HG02588 (cell line): ENCODE data around the gene PITPNM3.
"Not testable (repeated sequence)": the region's sequence is repeated elsewhere in the genome, so short reads cannot be mapped to it uniquely, and the experiment has no call there.

ENCODE experiments used
- ATAC-seq: cut with Tn5 transposase; IDR thresholded peaks from one replicate; pipeline ENCODE4 v1.9.1; 2021; ENCODE audit warnings: mild to moderate bottlenecking, moderate library complexity; ENCODE audit not compliant: unreplicated experiment

PITPNM3 gene

GRCh38 chr17:6482796-6483195, 73.6 kb downstream of the PITPNM3 start:
- ATAC-seq = not testable (repeated sequence)

DNA sequence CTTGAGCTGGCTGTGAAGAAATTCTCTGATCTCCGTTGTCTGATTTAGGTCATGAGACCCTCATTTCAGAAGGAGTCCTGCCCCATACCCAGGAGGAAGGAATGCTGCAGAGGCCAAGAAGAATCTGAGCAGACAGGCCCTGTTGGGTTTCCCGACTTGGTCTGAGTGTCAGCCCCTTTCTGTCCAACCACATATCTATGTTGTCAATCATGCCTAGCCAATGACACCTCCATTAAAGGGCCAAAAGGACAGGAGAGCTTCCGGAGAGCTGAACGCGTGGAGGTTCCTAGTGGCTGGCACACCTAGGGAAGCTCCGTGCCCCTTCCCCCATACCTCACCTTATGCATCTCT, 74.3 kb downstream of the PITPNM3 start:
- ATAC-seq = no peak

DNA sequence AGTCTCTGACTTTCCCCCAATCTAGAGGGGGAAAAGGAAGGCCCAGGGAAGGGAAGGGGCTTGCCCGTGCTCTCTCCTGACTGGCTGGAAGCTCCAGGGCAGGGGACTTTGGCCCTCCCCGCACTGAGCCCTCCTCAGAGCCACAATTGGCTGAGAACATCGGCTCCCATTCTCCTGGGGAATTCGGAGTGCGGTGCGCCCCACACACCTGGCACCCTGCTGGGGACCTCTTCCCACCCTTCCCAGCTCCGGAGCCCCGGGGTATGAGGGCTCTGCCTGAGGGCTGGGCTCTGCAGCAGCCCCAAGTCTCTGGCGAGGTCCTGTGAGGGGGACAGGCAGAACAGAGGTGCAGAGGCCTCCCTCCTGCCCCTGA, 76.1 kb downstream of the PITPNM3 start:
- no peak for ATAC-seq

DNA sequence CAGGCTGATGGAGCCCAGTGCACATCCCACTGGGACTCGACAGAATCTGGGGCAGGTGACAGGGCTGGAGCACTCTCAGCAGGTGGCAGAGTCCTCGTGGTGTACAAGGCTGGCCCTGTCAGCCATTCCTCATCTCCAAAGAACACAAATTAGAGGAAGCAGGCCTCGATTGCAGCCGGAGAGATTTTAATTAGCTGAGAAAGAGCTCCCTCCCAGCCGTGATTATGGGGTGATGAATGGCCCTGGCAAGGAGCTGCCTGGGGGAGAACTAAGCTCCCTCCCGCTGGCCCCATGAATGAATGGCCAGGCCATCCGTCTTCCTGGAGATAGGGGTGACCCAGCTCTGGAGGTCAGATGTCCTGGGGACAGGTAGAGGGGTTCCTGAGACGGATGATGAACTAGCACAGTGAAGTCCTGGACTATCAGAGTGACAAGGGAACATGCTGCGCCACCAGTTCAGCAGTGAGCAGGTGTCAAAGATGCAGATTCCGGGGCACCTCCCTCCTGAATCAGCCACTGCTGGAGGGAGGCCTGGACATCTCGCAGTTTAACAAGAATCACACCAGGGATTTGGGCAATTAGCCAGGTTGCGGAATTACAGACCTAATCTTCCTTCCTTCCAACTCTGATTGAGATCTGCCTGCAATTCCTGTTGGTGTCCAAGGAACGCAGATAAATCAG, 76.6 kb downstream of the PITPNM3 start:
- no peak for ATAC-seq

DNA sequence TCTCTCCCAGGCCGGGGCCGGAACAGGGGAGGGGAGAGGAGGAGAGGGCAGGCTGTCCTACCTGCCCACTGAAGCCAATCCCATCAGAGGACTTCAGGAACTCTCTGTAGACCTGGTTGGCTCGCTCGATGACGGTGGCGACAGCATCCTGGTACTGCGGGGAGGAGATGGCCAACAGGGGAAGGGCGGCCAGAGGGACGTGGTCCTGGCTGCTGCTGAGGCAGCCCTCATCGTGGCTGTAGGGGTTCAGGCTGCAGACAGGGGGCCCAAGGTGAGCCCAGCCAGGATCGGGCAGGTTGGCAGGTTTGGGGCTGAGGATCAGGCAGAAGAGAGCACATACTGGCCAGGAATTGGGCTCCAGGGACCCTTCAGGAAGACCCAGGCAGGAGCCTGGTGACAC, 77.9 kb downstream of the PITPNM3 start:
- ATAC-seq = no peak

- ATAC-seq = no peak
Observed at GRCh38 chr17:6477831-6478383, 78.4 kb downstream of the PITPNM3 start.

- no peak for ATAC-seq
Observed at GRCh38 chr17:6476810-6477179, 79.6 kb downstream of the PITPNM3 start.

- ATAC-seq = no peak
Observed at GRCh38 chr17:6476076-6476809, 80.1 kb downstream of the PITPNM3 start.

DNA sequence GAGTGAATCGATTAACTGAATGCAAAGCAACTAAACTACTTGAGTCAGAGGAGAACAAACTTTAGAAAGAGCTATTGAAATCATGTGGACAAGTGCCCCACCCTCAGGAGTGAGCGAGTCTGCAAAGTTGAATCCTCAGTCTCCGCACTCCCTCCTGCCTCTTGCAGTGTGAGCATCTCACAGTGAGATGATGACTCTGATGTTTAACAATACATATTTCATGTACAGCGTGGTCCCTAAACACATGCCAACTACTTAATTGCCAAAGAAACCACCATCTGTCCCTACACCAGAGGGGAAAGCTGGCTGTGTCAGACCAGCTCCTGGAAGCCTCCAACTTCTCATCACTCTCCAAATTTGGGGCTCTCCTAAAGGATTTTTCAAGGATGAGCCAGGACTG, 80.9 kb downstream of the PITPNM3 start:
- no peak for ATAC-seq

DNA sequence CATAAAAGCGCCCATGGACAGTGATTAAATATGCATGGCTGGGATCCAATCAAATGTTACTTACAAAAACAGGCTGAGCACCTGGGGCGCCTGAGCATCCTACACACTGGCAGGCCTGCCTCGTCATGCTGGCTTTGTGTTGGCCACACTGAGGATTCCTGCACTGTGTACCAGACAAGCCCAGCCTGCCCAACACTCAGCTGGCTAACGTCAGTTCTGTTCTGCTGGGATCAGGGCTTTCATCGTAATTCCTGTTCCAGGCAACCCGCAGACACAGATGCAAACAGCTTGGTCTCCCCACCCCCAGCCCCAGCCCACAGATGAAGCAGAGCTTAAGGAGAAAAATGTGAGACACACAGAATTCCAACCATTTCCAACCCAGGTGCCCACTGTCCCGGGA, 81.4 kb downstream of the PITPNM3 start:
- no peak for ATAC-seq

DNA sequence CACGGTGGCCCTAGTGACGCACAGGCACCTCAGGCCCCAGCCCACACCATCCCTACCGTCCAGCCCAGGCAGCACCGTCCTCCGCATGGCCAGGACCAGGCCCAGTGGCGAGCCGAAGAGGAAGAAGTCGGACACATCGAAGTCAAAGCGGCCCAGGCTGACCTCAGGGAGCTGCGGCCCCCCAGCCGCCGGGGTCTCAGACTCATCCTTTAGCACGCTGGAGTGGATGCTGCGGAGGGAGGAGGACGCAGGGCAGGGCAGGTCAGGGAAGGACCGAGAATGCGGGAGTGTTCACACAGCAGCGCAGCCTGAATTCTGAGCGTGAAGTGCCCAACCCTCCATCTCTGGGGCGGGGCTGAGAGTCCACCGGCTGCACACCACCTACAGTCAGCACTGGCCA, 82.0 kb downstream of the PITPNM3 start:
- no peak for ATAC-seq

GRCh38 chr17:6473128-6473767, 83.1 kb downstream of the PITPNM3 start:
- no peak for ATAC-seq

- no peak for ATAC-seq
Observed at GRCh38 chr17:6472517-6472916, 83.8 kb downstream of the PITPNM3 start.

DNA sequence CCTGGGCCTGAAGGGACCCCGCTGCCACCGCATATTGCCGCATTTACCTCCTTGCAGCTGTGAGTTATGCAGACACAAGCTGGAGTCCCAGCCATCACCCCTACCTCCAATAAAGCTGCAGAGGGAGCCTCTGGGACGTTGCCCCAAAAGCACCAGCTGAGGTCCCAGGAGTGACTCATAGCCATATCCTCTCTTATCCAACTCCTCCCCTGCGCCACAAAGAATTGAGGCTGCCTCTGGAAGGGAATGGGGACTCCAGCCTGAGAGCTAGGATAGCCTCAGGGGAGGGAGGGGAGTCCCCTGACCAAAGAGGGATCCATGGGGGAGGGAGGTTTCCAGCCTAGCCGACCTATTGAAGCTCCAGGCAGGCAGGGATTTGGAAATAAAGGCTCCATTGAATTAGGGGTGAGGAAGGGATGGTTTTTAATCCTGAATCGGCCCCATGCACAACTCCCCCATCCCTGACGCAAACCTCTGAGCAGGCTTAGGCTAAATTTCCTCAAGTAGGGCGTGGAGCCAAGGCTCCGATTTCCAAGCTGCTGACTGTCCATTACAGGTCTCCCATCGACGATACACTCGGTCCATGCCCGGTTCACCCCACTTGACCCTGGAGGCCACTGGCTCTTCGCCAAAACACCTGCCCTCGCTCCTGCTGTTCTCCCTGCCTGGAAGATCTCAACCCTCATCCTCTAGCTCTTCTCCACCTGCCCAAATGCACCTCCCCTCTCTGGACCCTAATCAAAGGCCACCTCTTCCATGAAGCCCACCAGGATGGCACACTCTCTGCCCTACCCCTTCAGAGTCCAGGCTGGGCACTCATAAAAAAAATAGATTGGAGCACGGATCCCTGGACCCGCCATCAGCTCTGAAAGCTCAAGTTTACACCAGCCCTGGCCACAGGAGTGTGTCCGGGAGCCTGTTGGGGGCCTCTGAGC, 84.6 kb downstream of the PITPNM3 start:
- ATAC-seq = no peak

DNA sequence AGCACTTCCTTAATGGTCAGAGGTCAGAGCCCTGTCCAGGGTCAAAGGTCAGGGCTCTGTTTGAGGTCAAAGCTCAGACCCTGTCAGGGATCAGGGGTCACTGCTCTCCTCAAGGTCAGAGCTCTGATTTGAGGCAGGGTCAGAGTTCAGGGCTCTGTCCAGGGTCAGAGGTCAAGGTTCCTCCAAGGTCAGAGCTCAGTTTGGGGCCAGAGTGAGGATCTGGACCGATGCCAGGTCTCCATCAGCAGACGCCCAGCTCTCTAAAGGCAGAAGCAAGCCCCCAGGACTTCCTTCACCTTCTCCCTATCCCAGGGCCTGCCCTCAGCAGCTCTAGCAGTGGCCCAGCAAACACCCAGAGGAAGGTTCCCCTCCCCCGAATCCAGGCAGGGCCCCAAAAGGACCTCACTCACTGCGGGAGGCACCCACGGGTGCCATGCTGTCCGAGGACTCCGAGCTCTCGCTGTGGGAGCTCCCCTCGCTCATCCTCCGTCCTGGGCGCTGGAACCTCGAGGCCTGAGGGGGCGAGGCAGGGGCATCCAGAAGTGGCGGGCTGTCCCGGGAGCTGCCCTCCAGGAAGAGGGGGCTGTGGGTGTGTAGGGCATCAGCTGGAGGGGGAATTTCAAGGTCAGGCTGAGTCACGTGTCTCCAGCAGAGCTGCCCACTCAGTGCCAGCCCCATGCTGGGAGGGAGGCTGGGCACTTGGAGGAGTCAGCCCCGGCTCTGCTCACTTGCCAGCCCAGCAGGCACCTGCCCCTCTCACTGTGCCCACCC, 85.4 kb downstream of the PITPNM3 start:
- ATAC-seq = no peak

GRCh38 chr17:6470146-6470718, 86.1 kb downstream of the PITPNM3 start:
- ATAC-seq = no peak

DNA sequence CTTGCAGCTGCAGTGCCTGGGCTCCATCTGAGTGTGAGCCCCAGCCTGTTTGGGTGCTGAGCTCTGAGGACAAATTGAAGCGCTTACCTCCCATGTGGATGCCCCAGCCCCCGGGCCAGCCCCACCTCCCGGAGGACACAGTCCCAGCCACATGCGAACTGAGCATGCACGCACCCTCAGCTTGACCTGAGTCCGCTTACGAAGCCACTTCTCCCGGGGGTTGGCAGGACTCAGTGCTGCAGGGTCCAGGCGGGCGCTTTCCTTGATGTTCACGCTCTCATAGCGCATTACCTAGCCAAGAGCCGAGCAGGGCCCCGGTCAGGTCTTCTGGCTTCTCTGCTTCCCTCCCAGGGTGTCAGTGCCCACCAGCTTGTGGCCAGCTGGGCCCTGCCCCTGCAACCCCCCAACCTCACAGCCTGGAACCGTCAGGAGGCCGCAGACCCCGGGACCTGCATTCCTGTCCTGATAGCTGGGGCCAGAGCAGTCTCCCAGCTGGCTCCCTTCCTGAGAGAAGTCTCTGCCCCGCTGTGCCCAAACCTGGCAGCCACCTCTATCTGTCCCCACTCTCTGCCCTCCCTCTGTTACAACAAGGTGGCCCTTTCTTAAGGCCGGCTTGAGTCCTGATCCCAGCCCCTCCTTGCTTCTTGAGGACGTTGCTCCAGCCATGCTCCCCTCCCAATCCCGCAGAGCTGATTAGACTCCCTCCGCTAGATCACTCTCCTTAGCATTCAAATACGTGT, 88.1 kb downstream of the PITPNM3 start:
- ATAC-seq = no peak

DNA sequence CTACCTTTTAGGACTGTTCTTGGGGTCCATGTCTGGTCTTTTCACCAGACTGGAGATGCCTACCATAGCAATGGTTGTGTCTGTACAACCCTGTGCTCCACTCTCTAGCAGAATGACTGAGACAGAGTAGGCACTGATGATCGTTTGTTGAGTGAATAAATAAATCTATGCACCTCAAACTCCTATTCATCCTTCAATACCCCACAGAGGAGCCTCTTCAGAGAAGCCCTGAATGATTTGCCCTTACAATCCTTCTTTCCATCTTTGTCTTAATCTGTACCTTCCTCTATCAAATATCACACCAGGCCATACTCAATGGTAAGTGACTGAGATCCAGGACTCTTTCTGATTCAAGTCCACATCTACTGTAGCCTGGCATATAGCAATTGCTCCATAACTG, 88.8 kb downstream of the PITPNM3 start:
- ATAC-seq = no peak
